Kidney glomerular epithelial cell (primary cell): ENCODE data around the gene RFX6.
"Not testable (repeated sequence)": the region's sequence is repeated elsewhere in the genome, so short reads cannot be mapped to it uniquely, and the experiment has no call there.

Experiments
- DNase-seq: peaks from one replicate; lab custom pipeline; 2025; lab: John Stamatoyannopoulos, UW

The RFX6 gene

GRCh38 chr6:116876635-116877611 lies at the start of gene RFX6:
Gene RFX6 (plus strand): TSS chr6:116877242. CDS start chr6:116877276, 34 bp downstream.
- DNase-seq = no peak

GRCh38 chr6:116827561-116828240 lies 49.3 kb upstream of the RFX6 start:
- DNase-seq = no peak

- DNase-seq = no peak
Observed at GRCh38 chr6:116828983-116829382, 48.1 kb upstream of the RFX6 start, which contains the start of gene GPRC6A. Gene GPRC6A (minus strand): TSS chr6:116829083. CDS start chr6:116829013, 70 bp downstream.

- not testable (repeated sequence) for DNase-seq
Observed at GRCh38 chr6:116834526-116834925, 42.5 kb upstream of the RFX6 start.

- no peak for DNase-seq
Observed at GRCh38 chr6:116836606-116837342, 40.3 kb upstream of the RFX6 start.

GRCh38 chr6:116840091-116840490 lies 37.0 kb upstream of the RFX6 start:
- DNase-seq = peak; percentile 54

GRCh38 chr6:116842459-116842858 lies 34.6 kb upstream of the RFX6 start:
- no peak for DNase-seq

GRCh38 chr6:116847227-116847626 lies 29.8 kb upstream of the RFX6 start:
- DNase-seq = peak; percentile 39

GRCh38 chr6:116858060-116858459 lies 19.0 kb upstream of the RFX6 start:
- DNase-seq = no peak

- DNase-seq = no peak
Observed at GRCh38 chr6:116859264-116859663, 17.8 kb upstream of the RFX6 start.

- DNase-seq = no peak
Observed at GRCh38 chr6:116866281-116866871, 10.7 kb upstream of the RFX6 start.

- DNase-seq = no peak
Observed at GRCh38 chr6:116872771-116873170, 4.3 kb upstream of the RFX6 start.

GRCh38 chr6:116876107-116876506 lies 935 bp upstream of the RFX6 start:
- no peak for DNase-seq

GRCh38 chr6:116877743-116878142 lies 701 bp downstream of the RFX6 start:
- no peak for DNase-seq

- no peak for DNase-seq
Observed at GRCh38 chr6:116881236-116881635, 4.2 kb downstream of the RFX6 start.

GRCh38 chr6:116883005-116883404 lies 6.0 kb downstream of the RFX6 start:
- DNase-seq = no peak

- no peak for DNase-seq
Observed at GRCh38 chr6:116884530-116884929, 7.5 kb downstream of the RFX6 start.

- DNase-seq = no peak
Observed at GRCh38 chr6:116887168-116887567, 10.1 kb downstream of the RFX6 start.

- no peak for DNase-seq
Observed at GRCh38 chr6:116887894-116888293, 10.9 kb downstream of the RFX6 start.

GRCh38 chr6:116888732-116889360 lies 11.8 kb downstream of the RFX6 start:
- no peak for DNase-seq

- no peak for DNase-seq
Observed at GRCh38 chr6:116894669-116895068, 17.6 kb downstream of the RFX6 start.
